Esophagus squamous epithelium (tissue), 5 donors: ENCODE results near the gene PTPN2. TPM values are rescaled to one million over a fixed set of nuclear protein-coding genes. Genes with fewer than 3 reads are reported as not detected.

Source experiments
- DNase-seq: peaks from one replicate; lab custom pipeline; 2025; lab: John Stamatoyannopoulos, UW
- H3K27ac ChIP-seq, 4 donors: fragments of 200-600 bp; sonication (generic); one replicate each; pipeline ENCODE4 v1.5.1; 2016 to 2019; ENCODE audit warnings: mild to moderate bottlenecking in 1 of 4
- H3K27me3 ChIP-seq, 4 donors: fragments of 200-600 bp; sonication (generic); 1 replicate in 3 of 4; 2 replicates in 1 of 4; pipeline versions ENCODE4 v1.5.1 to v1.6.0; 2017 to 2021; ENCODE audit warnings: antibody characterized with exemption in 1 of 4
- H3K36me3 ChIP-seq, 3 donors: fragments of 200-600 bp; sonication (generic); one replicate each; pipeline ENCODE4 v1.5.1; 2016 to 2019
- H3K4me1 ChIP-seq, 3 donors: fragments of 200-600 bp; sonication (generic); one replicate each; pipeline ENCODE4 v1.5.1; 2017 to 2019
- H3K4me3 ChIP-seq, 4 donors: fragments of 200-600 bp; sonication (generic); 1 replicate in 3 of 4; 2 replicates in 1 of 4; pipeline ENCODE4 v1.5.1; 2016 to 2019; ENCODE audit warnings: mild to moderate bottlenecking in 2 of 4, moderate library complexity in 1 of 4
- H3K9me3 ChIP-seq, 3 donors: fragments of 200-600 bp; sonication (generic); one replicate each; pipeline ENCODE4 v1.5.1; 2016 to 2019
- POLR2A ChIP-seq, 4 donors: fragments of 450-650 bp; IDR thresholded peaks; one replicate each; pipeline ENCODE4 v1.6.1; 2017; ENCODE audit warnings: antibody characterized with exemption in 4 of 4, mild to moderate bottlenecking in 4 of 4, moderate library complexity in 3 of 4
- WGBS, 2 donors: methylation state at CpG; one replicate each; pipeline ENCODE4 v1.1.5; 2018; 5-methylcytosine and 5-hydroxymethylcytosine counted together
- intact Hi-C: fragments of 100-400 bp; cut with DNase I; formaldehyde crosslinking; loops from one replicate; pipeline ENCODE4 v1.15.0; 2022
- total RNA-seq, 4 donors: library from RNA; depleted of rRNA; stranded (reverse); fragments of >200 nt; gene quantifications; one replicate each; pipeline ENCODE4 v1.1.0, GENCODE V29; 2016
- TF ChIP-seq, protein P1 (sequence below), 6 experiments: fragments of 450-650 bp in 4 of 6; fragments of 200-600 bp in 2 of 6; sonication (generic) in 2 of 6; IDR thresholded peaks; one replicate each; pipeline ENCODE4 v1.5.1; 2016 to 2019; ENCODE audit warnings: antibody characterized with exemption in 6 of 6, mild to moderate bottlenecking in 4 of 6, moderate library complexity in 4 of 6
- donor health status: DM: yes; HTN: yes; CAD: no.

PTPN2 gene
- total RNA-seq, 4 donors from 2014 or later: 31.8 to 37.9 (median 33.4) TPM

DNA sequence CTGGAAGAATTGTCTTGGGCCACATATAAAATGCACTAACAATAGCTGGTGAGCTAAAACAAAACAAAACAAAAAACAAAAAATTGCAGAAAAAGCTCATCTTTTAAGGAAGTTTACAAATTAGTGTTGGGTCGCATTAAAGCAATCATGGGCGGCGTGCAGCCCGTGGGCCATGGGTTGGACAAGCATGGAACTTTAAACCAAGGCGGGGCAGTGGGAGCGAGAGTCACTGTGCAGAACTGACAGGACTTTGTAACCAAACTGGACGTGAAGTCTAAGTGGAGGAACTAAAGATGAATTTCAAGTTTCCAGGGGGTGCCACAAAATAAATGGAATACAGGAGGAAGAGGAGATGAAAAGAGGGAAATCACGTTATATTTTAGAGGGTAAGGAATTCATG, 100.5 kb downstream of the PTPN2 start:
- H3K4me1 ChIP-seq: no peaks in the 10 kb centered on the region
- no peak overlapping the region for H3K27ac ChIP-seq
- intact Hi-C loops: no loop called here
- TF ChIP-seq, protein P1, sequence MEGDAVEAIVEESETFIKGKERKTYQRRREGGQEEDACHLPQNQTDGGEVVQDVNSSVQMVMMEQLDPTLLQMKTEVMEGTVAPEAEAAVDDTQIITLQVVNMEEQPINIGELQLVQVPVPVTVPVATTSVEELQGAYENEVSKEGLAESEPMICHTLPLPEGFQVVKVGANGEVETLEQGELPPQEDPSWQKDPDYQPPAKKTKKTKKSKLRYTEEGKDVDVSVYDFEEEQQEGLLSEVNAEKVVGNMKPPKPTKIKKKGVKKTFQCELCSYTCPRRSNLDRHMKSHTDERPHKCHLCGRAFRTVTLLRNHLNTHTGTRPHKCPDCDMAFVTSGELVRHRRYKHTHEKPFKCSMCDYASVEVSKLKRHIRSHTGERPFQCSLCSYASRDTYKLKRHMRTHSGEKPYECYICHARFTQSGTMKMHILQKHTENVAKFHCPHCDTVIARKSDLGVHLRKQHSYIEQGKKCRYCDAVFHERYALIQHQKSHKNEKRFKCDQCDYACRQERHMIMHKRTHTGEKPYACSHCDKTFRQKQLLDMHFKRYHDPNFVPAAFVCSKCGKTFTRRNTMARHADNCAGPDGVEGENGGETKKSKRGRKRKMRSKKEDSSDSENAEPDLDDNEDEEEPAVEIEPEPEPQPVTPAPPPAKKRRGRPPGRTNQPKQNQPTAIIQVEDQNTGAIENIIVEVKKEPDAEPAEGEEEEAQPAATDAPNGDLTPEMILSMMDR (IDR thresholded peaks at IDR 0.05): no peak
- no peak for TF ChIP-seq POLR2A (IDR thresholded peaks at IDR 0.05)
- H3K36me3 ChIP-seq: peaks cover 0 to 5% (median 0%) of the 10 kb centered on the region in 3 donors
- 90 to 94% methylated on average over 8 of the region's 8 CpGs for WGBS, 2 donors
- H3K4me3 ChIP-seq: no peak overlapping the region
- no peak for DNase-seq
- H3K27me3 ChIP-seq: no peaks in the 10 kb centered on the region
- H3K9me3 ChIP-seq: no peaks in the 10 kb centered on the region

DNA sequence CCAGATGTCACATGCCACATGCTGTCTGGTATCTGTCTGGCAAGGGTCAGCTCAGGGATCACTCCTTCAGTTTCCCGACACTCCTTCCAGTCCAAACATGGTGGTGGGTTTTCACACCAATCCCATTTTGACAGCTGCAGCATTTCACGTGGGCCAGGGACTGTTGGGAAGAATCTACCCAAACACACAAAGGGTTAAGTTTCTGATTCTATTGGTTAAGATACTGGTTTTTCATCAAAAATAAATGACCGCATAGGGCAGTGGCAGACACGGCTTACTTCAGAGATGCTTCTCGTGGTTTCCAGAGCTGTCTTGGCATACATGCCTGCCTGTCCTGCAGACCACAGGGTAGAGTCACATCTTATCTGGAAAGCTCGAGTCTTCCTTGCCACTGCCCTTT, 101.5 kb downstream of the PTPN2 start:
- intact Hi-C loops: no loop called here
- H3K9me3 ChIP-seq: no peaks in the 10 kb centered on the region
- H3K36me3 ChIP-seq: peaks cover 0 to 5% (median 0%) of the 10 kb centered on the region in 3 donors
- H3K27me3 ChIP-seq: no peaks in the 10 kb centered on the region
- 88 to 89% methylated on average over 5 to 6 of the region's 6 CpGs for WGBS, 2 donors
- H3K4me1 ChIP-seq: no peaks in the 10 kb centered on the region
- no peak overlapping the region for H3K4me3 ChIP-seq
- no peak for DNase-seq
- no peak overlapping the region for H3K27ac ChIP-seq
- TF ChIP-seq POLR2A (IDR thresholded peaks at IDR 0.05): no peak
- TF ChIP-seq, protein P1 (IDR thresholded peaks at IDR 0.05): no peak

GRCh38 chr18:12779456-12779855, 104.6 kb downstream of the PTPN2 start:
- no peak overlapping the region for H3K4me3 ChIP-seq
- no peak overlapping the region for H3K27ac ChIP-seq
- DNase-seq: no peak

DNA sequence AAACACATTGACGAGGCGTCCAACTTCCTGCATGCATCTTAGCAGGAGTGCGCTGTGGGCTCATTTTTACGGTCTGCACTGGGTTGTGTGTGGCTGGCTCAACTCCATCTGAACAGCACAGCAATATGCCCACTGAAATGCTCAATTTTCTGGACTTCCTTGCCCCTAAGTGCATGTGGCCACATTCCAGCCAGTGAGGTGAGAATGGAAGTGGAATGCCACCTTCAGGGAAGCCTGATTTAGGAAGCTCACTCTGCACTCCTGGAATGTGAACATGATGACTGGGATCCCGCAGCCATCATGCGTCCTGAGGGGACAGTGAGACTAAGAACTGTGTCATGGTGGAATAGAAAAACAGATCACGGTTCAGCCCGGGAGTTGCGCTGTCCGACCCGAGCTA, 105.0 kb downstream of the PTPN2 start:
- H3K4me3 ChIP-seq: no peak overlapping the region
- H3K27me3 ChIP-seq: no peaks in the 10 kb centered on the region
- 95 to 96% methylated on average over 7 of the region's 11 CpGs for WGBS, 2 donors
- no peaks in the 10 kb centered on the region for H3K36me3 ChIP-seq
- no peaks in the 10 kb centered on the region for H3K4me1 ChIP-seq
- no peak for DNase-seq
- TF ChIP-seq, protein P1 (IDR thresholded peaks at IDR 0.05): no peak
- no peak for TF ChIP-seq POLR2A (IDR thresholded peaks at IDR 0.05)
- no peaks in the 10 kb centered on the region for H3K9me3 ChIP-seq
- H3K27ac ChIP-seq: no peak overlapping the region
- intact Hi-C loops: no loop called here

More at GRCh38 chr18:12779456-12779855, 104.6 kb downstream of the PTPN2 start:
- H3K9me3 ChIP-seq: no peaks in the 10 kb centered on the region
- no peaks in the 10 kb centered on the region for H3K36me3 ChIP-seq
- intact Hi-C loops: no loop called here
- WGBS, 2 donors: 88 to 94% methylated on average over 9 to 21 of the region's 21 CpGs
- TF ChIP-seq, protein P1 (IDR thresholded peaks at IDR 0.05): no peak
- no peak for TF ChIP-seq POLR2A (IDR thresholded peaks at IDR 0.05)
- no peaks in the 10 kb centered on the region for H3K4me1 ChIP-seq
- H3K27me3 ChIP-seq: no peaks in the 10 kb centered on the region

GRCh38 chr18:12777500-12777944, 106.5 kb downstream of the PTPN2 start:
- Histone ChIP-seq H3K4me1 (no peaks in the 10 kb centered on the region), H3K27me3 (no peaks in the 10 kb centered on the region), H3K27ac (no peak overlapping the region), H3K36me3 (no peaks in the 10 kb centered on the region), H3K9me3 (no peaks in the 10 kb centered on the region), H3K4me3 (peak overlapping the region; percentile 1 to 23 (median 12))
- TF ChIP-seq POLR2A (IDR thresholded peaks at IDR 0.05): no peak
- TF ChIP-seq, protein P1 (IDR thresholded peaks at IDR 0.05): no peak
- 76 to 86% methylated on average over 7 to 11 of the region's 39 CpGs for WGBS, 2 donors
- no peak for DNase-seq
- intact Hi-C loops: no loop called here
